Measurements from ENCODE around the gene POLR2H. TPM values are rescaled to one million over a fixed set of nuclear protein-coding genes. Genes with fewer than 3 reads are reported as not detected.

Gene POLR2H
- total RNA-seq, 4 donors from 2014 or later = 90.8 to 307 (median 239) TPM

DNA sequence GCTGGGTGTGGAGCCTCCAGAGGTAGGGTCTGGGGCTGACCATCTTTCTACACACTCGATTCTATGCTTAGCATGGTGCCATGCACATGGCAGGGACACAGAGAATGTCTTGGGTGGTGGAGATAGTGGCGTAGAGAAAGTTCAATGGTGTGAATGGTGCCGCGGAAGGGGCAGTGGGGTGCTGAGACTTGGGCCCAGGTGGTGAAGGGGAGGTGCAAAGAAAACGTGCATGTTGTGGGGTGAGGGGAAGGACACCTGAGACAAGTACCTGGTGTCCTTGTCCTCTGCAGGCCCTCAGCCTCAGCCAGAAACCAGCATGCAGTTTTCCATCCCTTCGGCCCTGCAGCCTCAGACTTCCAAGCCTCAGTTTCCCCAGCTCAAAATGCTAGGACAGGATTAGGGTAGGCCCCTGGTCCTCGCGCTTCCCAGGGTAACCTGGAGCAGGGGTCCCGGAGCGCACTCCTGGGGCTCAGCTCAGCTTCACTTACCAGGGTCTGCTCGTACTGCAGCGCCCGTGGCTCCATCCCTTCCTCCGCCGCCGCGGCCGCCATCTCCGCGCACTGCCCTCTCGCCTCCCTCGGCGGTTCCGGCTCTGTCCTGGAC is 480 bp upstream of the POLR2H start:
- TF ChIP-seq CTCF (IDR thresholded peaks at IDR 0.05) = no peak
- no peak for TF ChIP-seq POLR2A (IDR thresholded peaks at IDR 0.05)
- Histone ChIP-seq H3K9me3 (no peaks in the 10 kb centered on the region), H3K4me1 (peaks cover 0 to 22% (median 3%) of the 10 kb centered on the region in 4 donors), H3K27ac (peak overlapping the region; percentile 89 to 100 (median 94)), H3K36me3 (peaks cover 0 to 19% (median 0%) of the 10 kb centered on the region in 3 donors), H3K4me3 (peak overlapping the region; percentile 78 to 92 (median 90)), H3K27me3 (no peaks in the 10 kb centered on the region)
- DNase-seq = no peak

DNA sequence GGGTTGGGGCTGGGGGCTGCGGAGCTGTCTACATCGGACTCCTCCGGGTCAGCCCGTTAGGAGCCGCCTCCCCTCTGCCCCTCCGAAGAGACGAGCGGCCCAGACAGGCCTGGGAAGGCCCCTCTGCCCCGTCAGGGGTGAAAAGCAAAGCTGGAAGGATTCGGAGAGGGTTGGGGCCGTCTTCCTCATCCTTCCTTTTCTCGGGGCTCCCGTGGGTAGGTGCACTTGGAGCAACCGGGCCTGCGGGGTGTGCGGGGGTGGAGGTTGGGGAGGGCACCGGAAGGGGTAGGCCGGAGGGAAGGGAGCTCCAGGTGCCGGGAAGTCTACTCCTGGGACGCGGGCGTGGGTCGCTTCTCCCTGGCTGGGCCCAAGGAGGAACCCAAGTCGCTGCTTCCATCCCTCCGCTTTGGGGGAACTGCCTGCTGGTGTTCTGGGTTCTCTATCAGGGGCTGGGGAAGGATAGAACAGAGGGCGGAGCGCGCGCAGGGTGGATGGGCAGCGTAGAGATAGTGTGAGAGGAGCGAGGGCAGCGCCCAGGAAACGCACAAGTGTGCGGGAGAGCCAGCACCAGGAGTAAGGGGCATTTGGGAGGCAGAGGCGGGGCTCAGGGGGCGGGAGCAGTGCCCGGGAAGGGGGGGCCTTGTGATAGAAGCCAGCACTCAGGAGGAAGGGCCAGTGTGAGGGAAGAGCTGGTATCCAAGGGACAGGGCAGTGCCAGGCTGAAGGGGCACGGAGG is 590 bp downstream of the POLR2H start:
- peaks cover 0 to 22% (median 3%) of the 10 kb centered on the region in 4 donors for H3K4me1 ChIP-seq
- H3K36me3 ChIP-seq = peaks cover 0 to 26% (median 0%) of the 10 kb centered on the region in 3 donors
- peak; percentile 62 to 86 (median 84) for DNase-seq
- H3K27me3 ChIP-seq = no peaks in the 10 kb centered on the region
- H3K9me3 ChIP-seq = no peaks in the 10 kb centered on the region
- peak overlapping the region; percentile 78 to 92 (median 90) for H3K4me3 ChIP-seq
- TF ChIP-seq CTCF (IDR thresholded peaks at IDR 0.05) (no peak), POLR2A (IDR thresholded peaks at IDR 0.05) (peak; percentile 69 to 70)
- peak overlapping the region; percentile 89 to 100 (median 94) for H3K27ac ChIP-seq

DNA sequence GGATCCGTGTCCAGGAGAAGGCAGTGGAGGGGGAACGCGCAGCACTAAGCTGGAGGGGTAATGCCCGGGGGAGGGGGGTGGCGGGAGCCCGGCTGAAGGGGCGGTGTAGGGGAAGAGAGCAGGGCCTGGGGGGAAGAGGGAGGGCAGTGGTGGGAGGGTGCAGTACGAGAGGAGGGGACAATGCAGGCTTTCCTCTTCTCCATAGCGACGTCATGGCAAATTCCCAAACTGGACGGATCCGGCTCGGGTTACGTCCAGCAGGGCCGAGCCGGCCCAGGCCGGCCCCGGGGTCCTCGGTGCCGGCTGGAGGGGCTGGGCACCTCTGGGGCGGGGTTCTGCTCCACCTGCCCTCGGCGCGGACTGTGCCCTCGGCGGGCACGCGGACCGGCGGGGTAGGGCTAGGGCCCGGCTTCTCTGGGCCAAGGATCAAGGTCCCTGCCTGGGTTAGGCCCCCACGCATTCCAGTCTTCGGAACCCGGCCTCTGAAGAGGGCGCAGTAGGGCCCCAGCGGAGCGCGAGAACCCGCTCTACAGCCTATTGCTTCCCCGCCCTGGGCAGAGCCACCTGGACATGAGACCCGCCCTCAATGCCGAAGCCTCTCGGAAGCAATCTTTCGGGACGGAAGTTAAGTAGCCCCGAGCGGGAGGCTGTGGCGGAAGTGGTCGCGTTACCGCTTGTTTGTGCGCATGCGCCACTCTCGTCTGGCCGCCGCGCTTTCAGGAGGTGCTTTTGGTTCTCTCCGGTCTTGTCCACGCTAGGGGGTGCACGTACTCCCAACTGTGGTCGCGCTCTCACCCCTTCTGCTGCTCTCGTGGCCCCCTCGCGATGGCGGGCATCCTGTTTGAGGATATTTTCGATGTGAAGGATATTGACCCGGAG is 1.4 kb downstream of the POLR2H start:
- peak overlapping the region; percentile 78 to 92 (median 90) for H3K4me3 ChIP-seq
- no peaks in the 10 kb centered on the region for H3K27me3 ChIP-seq
- H3K4me1 ChIP-seq = peaks cover 0 to 22% (median 3%) of the 10 kb centered on the region in 4 donors
- DNase-seq = peak; percentile 94 to 99 (median 96)
- H3K36me3 ChIP-seq = peaks cover 0 to 22% (median 0%) of the 10 kb centered on the region in 3 donors
- H3K27ac ChIP-seq = peak overlapping the region; percentile 89 to 100 (median 94)
- no peaks in the 10 kb centered on the region for H3K9me3 ChIP-seq
- TF ChIP-seq POLR2A (IDR thresholded peaks at IDR 0.05) (peak; percentile 60 to 83), CTCF (IDR thresholded peaks at IDR 0.05) (peak; percentile 25 to 58 (median 50))

GRCh38 chr3:184366619-184367289 is 5.2 kb downstream of the POLR2H start:
- no peak overlapping the region for H3K27ac ChIP-seq
- H3K9me3 ChIP-seq = no peaks in the 10 kb centered on the region
- TF ChIP-seq POLR2A (IDR thresholded peaks at IDR 0.05) (no peak), CTCF (IDR thresholded peaks at IDR 0.05) (no peak)
- DNase-seq = no peak
- H3K27me3 ChIP-seq = no peaks in the 10 kb centered on the region
- peaks cover 0 to 31% (median 0%) of the 10 kb centered on the region in 3 donors for H3K36me3 ChIP-seq
- peaks cover 0 to 17% (median 0%) of the 10 kb centered on the region in 4 donors for H3K4me1 ChIP-seq
- H3K4me3 ChIP-seq = no peak overlapping the region

DNA sequence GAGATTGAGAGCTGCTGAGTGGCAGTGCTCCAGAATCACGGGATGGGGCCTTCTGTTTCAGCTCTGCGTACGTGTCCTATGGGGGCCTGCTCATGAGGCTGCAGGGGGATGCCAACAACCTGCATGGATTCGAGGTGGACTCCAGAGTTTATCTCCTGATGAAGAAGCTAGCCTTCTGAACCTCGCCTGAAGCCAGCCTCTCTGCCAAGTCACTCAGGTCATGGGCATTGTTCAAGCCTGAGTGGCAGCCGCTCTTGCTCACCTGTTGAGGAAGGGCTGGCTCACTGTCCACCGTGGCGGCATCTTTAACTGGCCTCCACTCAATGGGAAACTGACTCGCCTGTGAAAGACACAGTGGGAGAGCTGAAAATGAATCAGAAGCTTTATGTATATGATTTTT is 6.6 kb downstream of the POLR2H start:
- peaks cover 0 to 31% (median 0%) of the 10 kb centered on the region in 3 donors for H3K36me3 ChIP-seq
- no peak overlapping the region for H3K27ac ChIP-seq
- no peak overlapping the region for H3K4me3 ChIP-seq
- H3K9me3 ChIP-seq = no peaks in the 10 kb centered on the region
- H3K27me3 ChIP-seq = no peaks in the 10 kb centered on the region
- DNase-seq = no peak
- peaks cover 0 to 20% (median 0%) of the 10 kb centered on the region in 4 donors for H3K4me1 ChIP-seq
- TF ChIP-seq CTCF (IDR thresholded peaks at IDR 0.05) (no peak), POLR2A (IDR thresholded peaks at IDR 0.05) (no peak)
